IPS-20b (cell line): ENCODE measurements around the gene TSC22D3.

Source experiments
- H3K27ac ChIP-seq: one replicate; pipeline ENCODE4 v1.5.1; 2013; ENCODE audit warnings: low read length
- H3K27me3 ChIP-seq: 2 replicates; pipeline ENCODE4 v1.6.1; 2013; ENCODE audit warnings: mild to moderate bottlenecking, low read length, inconsistent platforms; ENCODE audit not compliant: insufficient read depth
- H3K36me3 ChIP-seq: 2 replicates; pipeline ENCODE4 v1.6.1; 2013; ENCODE audit warnings: low read depth, mild to moderate bottlenecking, inconsistent platforms, low read length, moderate library complexity; ENCODE audit not compliant: insufficient read depth
- H3K4me1 ChIP-seq: 2 replicates; pipeline ENCODE4 v1.6.1; 2013; ENCODE audit warnings: mild to moderate bottlenecking, control low read depth, inconsistent platforms, low read length, moderate library complexity; ENCODE audit not compliant: insufficient read depth
- H3K4me3 ChIP-seq: 2 replicates; pipeline ENCODE4 v1.5.1; 2013; ENCODE audit warnings: mild to moderate bottlenecking, low read length, inconsistent platforms
- H3K9ac ChIP-seq: 2 replicates; pipeline ENCODE4 v1.6.1; 2013; ENCODE audit warnings: low read depth, mild to moderate bottlenecking, inconsistent platforms, low read length, moderate library complexity
- H3K9me3 ChIP-seq: 2 replicates; pipeline ENCODE4 v1.6.1; 2013; ENCODE audit warnings: mild to moderate bottlenecking, low read depth, low read length, inconsistent platforms; ENCODE audit not compliant: insufficient read depth

TSC22D3 gene

DNA sequence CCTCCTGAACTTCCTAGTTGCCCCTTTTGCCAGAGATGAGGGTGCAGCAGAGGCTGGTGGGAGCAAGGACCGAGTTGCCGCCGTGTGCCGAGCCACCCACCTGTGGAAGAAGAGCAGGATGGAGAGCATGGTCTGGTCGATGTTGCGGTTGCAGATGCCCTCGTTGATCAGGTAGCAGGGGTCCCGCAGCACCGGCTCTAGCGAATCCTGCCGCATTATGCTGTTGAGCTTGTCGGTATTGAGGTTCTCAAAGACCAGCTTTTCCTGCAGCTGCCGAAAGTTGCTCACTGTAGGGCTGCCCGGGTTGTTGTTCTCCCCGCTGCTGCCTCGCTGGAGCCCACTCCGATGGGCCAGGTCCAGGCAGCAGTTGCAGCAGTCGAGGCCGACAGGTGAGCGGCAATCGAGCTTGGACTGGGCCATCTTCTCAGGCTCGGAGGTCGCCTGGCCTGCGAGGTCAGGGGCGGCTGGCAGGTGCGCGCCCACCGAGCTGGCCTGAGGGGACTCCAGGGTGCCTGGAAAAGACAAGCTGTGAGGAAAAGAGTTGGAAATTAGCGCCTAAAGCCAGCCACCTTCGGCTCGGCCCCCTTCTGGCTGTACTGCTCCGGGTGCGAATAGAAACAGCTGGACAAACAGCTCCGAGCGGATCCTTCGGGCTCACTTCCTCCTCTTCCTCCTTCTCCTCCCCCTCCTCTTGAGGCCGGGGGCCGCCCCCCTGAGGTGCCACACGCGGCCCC, 420 bp downstream of the TSC22D3 start:
- Histone ChIP-seq H3K9me3 (no peaks in the 10 kb centered on the region), H3K4me1 (peaks cover 6% of the 10 kb centered on the region; the same call in 1 of the 2 replicates), H3K4me3 (peak overlapping the region; percentile 61), H3K36me3 (no peaks in the 10 kb centered on the region), H3K27ac (no peak overlapping the region), H3K27me3 (peaks cover 39% of the 10 kb centered on the region), H3K9ac (no peak overlapping the region)

GRCh38 chrX:107773906-107774435, 1.6 kb downstream of the TSC22D3 start:
- Histone ChIP-seq H3K27me3 (peaks cover 39% of the 10 kb centered on the region), H3K9me3 (no peaks in the 10 kb centered on the region), H3K27ac (no peak overlapping the region), H3K4me1 (peaks cover 6% of the 10 kb centered on the region; the same call in 1 of the 2 replicates), H3K4me3 (no peak overlapping the region), H3K9ac (no peak overlapping the region), H3K36me3 (no peaks in the 10 kb centered on the region)

- no peak overlapping the region for H3K4me3 ChIP-seq
These were observed 2.4 kb downstream of the TSC22D3 start for GRCh38 chrX:107773206-107773605.

GRCh38 chrX:107769581-107770317, 5.8 kb downstream of the TSC22D3 start:
- Histone ChIP-seq H3K27ac (no peak overlapping the region), H3K4me3 (no peak overlapping the region), H3K36me3 (no peaks in the 10 kb centered on the region), H3K9ac (no peak overlapping the region), H3K4me1 (peaks cover 6% of the 10 kb centered on the region; the same call in 1 of the 2 replicates), H3K27me3 (peaks cover 15% of the 10 kb centered on the region), H3K9me3 (no peaks in the 10 kb centered on the region)

More at GRCh38 chrX:107773206-107773605, 2.4 kb downstream of the TSC22D3 start:
- H3K9ac ChIP-seq = no peak overlapping the region
- H3K36me3 ChIP-seq = no peaks in the 10 kb centered on the region
- H3K27me3 ChIP-seq = peaks cover 39% of the 10 kb centered on the region
- H3K27ac ChIP-seq = no peak overlapping the region
- no peaks in the 10 kb centered on the region for H3K9me3 ChIP-seq
- H3K4me1 ChIP-seq = peaks cover 6% of the 10 kb centered on the region; the same call in 1 of the 2 replicates

DNA sequence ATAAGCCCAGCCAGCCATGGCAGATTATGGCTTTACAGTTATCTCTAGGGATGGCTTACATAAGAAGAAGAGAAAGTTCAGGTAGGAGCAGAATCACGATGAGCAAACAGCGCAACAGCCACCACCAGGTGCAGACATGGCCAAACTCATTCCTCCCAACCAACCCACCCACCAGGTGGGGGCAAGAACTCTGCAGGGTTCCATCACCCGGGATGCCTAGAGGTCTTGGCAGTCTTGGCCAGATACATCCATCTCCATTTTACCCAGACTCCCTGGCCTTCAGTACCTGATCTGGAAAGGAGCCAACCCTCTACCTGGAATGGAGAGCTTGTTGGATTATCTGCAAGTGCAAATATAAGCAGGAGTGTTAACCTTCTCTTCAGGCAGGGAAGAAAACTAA, 7.5 kb downstream of the TSC22D3 start:
- H3K4me3 ChIP-seq = no peak overlapping the region

DNA sequence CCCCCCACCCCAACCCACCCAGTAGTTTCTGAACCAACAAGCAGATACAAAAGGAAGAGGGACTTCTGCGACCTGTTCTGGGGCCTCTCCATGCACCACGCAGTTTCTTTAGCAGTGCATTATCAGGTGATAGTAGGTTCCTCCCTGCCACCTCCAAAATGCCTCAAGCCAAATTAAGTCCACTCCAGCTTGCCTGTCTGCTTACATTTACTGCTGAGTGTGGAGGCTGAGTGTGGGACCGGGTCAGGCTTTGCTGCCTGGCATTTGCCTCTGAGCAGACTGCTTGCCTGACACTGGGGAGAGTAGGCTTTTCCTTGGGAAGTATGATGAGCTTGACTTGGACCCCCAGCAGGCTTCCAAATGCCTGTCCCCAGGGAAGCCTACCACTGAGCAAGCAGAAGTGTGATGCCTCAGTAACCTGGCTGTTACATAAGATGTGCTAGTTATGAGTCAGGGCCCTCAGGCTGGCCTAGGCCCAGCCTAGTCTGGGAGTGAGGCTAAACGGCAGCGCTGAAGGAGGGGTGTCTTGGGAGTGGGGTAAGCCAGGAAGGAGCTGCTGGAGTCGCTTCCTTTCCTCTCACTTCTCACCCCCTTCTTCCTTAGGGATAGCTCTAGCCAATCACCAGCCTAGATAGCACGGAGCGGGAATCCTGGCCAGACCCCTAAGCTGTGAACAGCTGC, 9.0 kb downstream of the TSC22D3 start:
- H3K9me3 ChIP-seq = no peaks in the 10 kb centered on the region
- H3K27ac ChIP-seq = no peak overlapping the region
- no peaks in the 10 kb centered on the region for H3K27me3 ChIP-seq
- no peaks in the 10 kb centered on the region for H3K36me3 ChIP-seq
- no peaks in the 10 kb centered on the region for H3K4me1 ChIP-seq
- H3K9ac ChIP-seq = no peak overlapping the region
- no peak overlapping the region for H3K4me3 ChIP-seq

More for the DNA sequence above, 7.5 kb downstream of the TSC22D3 start:
- H3K4me1 ChIP-seq = no peaks in the 10 kb centered on the region; the same call in 1 of the 2 replicates
- H3K27ac ChIP-seq = no peak overlapping the region
- H3K9ac ChIP-seq = no peak overlapping the region
- no peaks in the 10 kb centered on the region for H3K36me3 ChIP-seq
- H3K27me3 ChIP-seq = no peaks in the 10 kb centered on the region; the same call in 1 of the 2 replicates
- H3K9me3 ChIP-seq = no peaks in the 10 kb centered on the region

- H3K4me3 ChIP-seq = no peak overlapping the region
- no peaks in the 10 kb centered on the region for H3K9me3 ChIP-seq
- no peaks in the 10 kb centered on the region for H3K4me1 ChIP-seq
- H3K27ac ChIP-seq = no peak overlapping the region
- H3K36me3 ChIP-seq = no peaks in the 10 kb centered on the region
- no peaks in the 10 kb centered on the region for H3K27me3 ChIP-seq
- H3K9ac ChIP-seq = no peak overlapping the region
These were observed 10.6 kb downstream of the TSC22D3 start for GRCh38 chrX:107764845-107765608.

DNA sequence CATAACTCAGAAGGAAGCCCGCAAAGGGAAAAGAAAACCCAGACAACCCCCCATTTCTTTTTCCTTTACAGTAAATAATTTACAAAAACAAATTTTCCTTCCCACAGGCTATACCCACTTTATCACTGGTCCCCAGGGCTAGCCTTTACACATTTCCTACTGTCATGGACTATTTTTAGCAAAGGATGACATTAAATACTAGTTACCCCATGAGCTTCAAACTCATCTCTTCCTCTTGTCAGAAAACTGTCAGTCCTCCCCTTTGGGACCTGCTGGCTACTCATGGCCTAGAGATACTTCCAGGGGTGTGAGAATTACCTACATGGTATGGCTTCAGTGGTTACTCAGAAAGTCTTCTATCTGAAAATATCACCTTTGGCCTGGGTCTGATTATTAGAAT, 11.9 kb downstream of the TSC22D3 start:
- Histone ChIP-seq H3K27ac (no peak overlapping the region), H3K27me3 (no peaks in the 10 kb centered on the region), H3K4me3 (no peak overlapping the region), H3K36me3 (no peaks in the 10 kb centered on the region), H3K4me1 (no peaks in the 10 kb centered on the region), H3K9me3 (no peaks in the 10 kb centered on the region), H3K9ac (no peak overlapping the region)

GRCh38 chrX:107760304-107761077, 15.1 kb downstream of the TSC22D3 start:
- no peak overlapping the region for H3K9ac ChIP-seq
- no peaks in the 10 kb centered on the region for H3K9me3 ChIP-seq
- no peaks in the 10 kb centered on the region for H3K27me3 ChIP-seq
- no peaks in the 10 kb centered on the region for H3K4me1 ChIP-seq
- no peak overlapping the region for H3K27ac ChIP-seq
- H3K36me3 ChIP-seq = no peaks in the 10 kb centered on the region
- H3K4me3 ChIP-seq = no peak overlapping the region

GRCh38 chrX:107758231-107758766, 17.3 kb downstream of the TSC22D3 start:
- Histone ChIP-seq H3K4me1 (no peaks in the 10 kb centered on the region), H3K27me3 (no peaks in the 10 kb centered on the region), H3K9me3 (no peaks in the 10 kb centered on the region), H3K9ac (no peak overlapping the region), H3K27ac (no peak overlapping the region), H3K4me3 (no peak overlapping the region), H3K36me3 (no peaks in the 10 kb centered on the region)
